BLaER1 treated with 17β-estradiol and CSF1 and Interleukin-3, amounts not matched to agents 10 nM and 100 nM (cell line): ENCODE results near the gene KRTAP10-6.
"Not testable (repeated sequence)": the region's sequence is repeated elsewhere in the genome, so short reads cannot be mapped to it uniquely, and the experiment has no call there.

Experiments
- H3K27ac ChIP-seq, 11 experiments: shearing (Covaris generic); formaldehyde crosslinking; 2 replicates each; pipeline ENCODE4 v1.8.1; 2022
- H3K27me3 ChIP-seq, 11 experiments: shearing (Covaris generic); formaldehyde crosslinking; 2 replicates each; pipeline ENCODE4 v1.8.1; 2022
- H3K36me3 ChIP-seq, 11 experiments: shearing (Covaris generic); formaldehyde crosslinking; 2 replicates each; pipeline ENCODE4 v1.8.1; 2022
- H3K4me1 ChIP-seq, 10 experiments: shearing (Covaris generic); formaldehyde crosslinking; 2 replicates each; pipeline ENCODE4 v1.8.1; 2022
- H3K4me2 ChIP-seq, 11 experiments: shearing (Covaris generic); formaldehyde crosslinking; 2 replicates each; pipeline ENCODE4 v1.8.1; 2022
- H3K4me3 ChIP-seq, 10 experiments: shearing (Covaris generic); formaldehyde crosslinking; 2 replicates each; pipeline ENCODE4 v1.8.1; 2022
- H3K9ac ChIP-seq, 11 experiments: shearing (Covaris generic); formaldehyde crosslinking; 2 replicates each; pipeline ENCODE4 v1.8.1; 2022
- H3K9me3 ChIP-seq, 11 experiments: shearing (Covaris generic); formaldehyde crosslinking; replicated peaks in 1 of 11; 2 replicates each; pipeline ENCODE4 v1.8.1; 2022
- H4K20me1 ChIP-seq, 11 experiments: shearing (Covaris generic); formaldehyde crosslinking; 2 replicates each; pipeline ENCODE4 v1.8.1; 2022
- Cebpa-rat ChIP-seq, 11 experiments: shearing (Covaris generic); IDR thresholded peaks; 2 replicates each; pipeline ENCODE4 v1.8.1; 2022

Gene KRTAP10-6

GRCh38 chr21:44596068-44596725, 3.9 kb upstream of the KRTAP10-6 start:
- TF ChIP-seq Cebpa-rat (IDR thresholded peaks at IDR 0.05): no peak

GRCh38 chr21:44595524-44595923, 3.2 kb upstream of the KRTAP10-6 start:
- H3K9me3 ChIP-seq: peaks cover 0 to 13% (median 0%) of the 10 kb centered on the region in 11 experiments; a peak in 3 of 22 replicates

More at GRCh38 chr21:44596068-44596725, 3.9 kb upstream of the KRTAP10-6 start:
- H3K9ac ChIP-seq: no peak overlapping the region
- H3K27ac ChIP-seq: no peak overlapping the region
- H3K4me3 ChIP-seq: no peak overlapping the region
- peaks cover 21 to 38% (median 32%) of the 10 kb centered on the region in 10 experiments for H3K4me1 ChIP-seq
- peaks cover 0 to 13% (median 0%) of the 10 kb centered on the region in 11 experiments; a peak in 4 of 22 replicates for H3K27me3 ChIP-seq
- peaks cover 0 to 13% (median 0%) of the 10 kb centered on the region in 11 experiments; a peak in 3 of 22 replicates for H3K9me3 ChIP-seq
- H4K20me1 ChIP-seq: no peaks in the 10 kb centered on the region; a peak in 1 of 22 replicates
- H3K4me2 ChIP-seq: no peak overlapping the region
- no peaks in the 10 kb centered on the region for H3K36me3 ChIP-seq

GRCh38 chr21:44594406-44594916, 2.2 kb upstream of the KRTAP10-6 start:
- no peak for TF ChIP-seq Cebpa-rat (IDR thresholded peaks at IDR 0.05)
- Histone ChIP-seq H3K9me3 (peaks cover 0 to 13% (median 0%) of the 10 kb centered on the region in 11 experiments; a peak in 3 of 22 replicates), H3K27ac (peak overlapping the region in 8 of 11 experiments; percentile 12 to 79 (median 56); a peak in 11 of 22 replicates), H3K4me2 (peak overlapping the region; percentile 61 to 95 (median 87); a peak in 21 of 22 replicates), H3K4me1 (peaks cover 21 to 38% (median 32%) of the 10 kb centered on the region in 10 experiments), H3K9ac (peak overlapping the region in 6 of 11 experiments; percentile 30 to 68 (median 56); a peak in 5 of 22 replicates), H4K20me1 (no peaks in the 10 kb centered on the region; a peak in 1 of 22 replicates), H3K27me3 (peaks cover 0 to 13% (median 0%) of the 10 kb centered on the region in 11 experiments; a peak in 4 of 22 replicates), H3K4me3 (no peak overlapping the region), H3K36me3 (no peaks in the 10 kb centered on the region)

More at GRCh38 chr21:44595524-44595923, 3.2 kb upstream of the KRTAP10-6 start:
- Histone ChIP-seq H4K20me1 (no peaks in the 10 kb centered on the region; a peak in 1 of 22 replicates), H3K27ac (no peak overlapping the region; a peak in 1 of 22 replicates), H3K9ac (no peak overlapping the region), H3K4me1 (peaks cover 21 to 38% (median 32%) of the 10 kb centered on the region in 10 experiments), H3K27me3 (peaks cover 0 to 13% (median 0%) of the 10 kb centered on the region in 11 experiments; a peak in 4 of 22 replicates), H3K4me3 (no peak overlapping the region), H3K36me3 (no peaks in the 10 kb centered on the region), H3K4me2 (peak overlapping the region in 5 of 11 experiments; percentile 79 to 92 (median 87); a peak in 6 of 22 replicates)
- TF ChIP-seq Cebpa-rat (IDR thresholded peaks at IDR 0.05): no peak

GRCh38 chr21:44593598-44594405, 1.5 kb upstream of the KRTAP10-6 start:
- H3K9ac ChIP-seq: peak overlapping the region in 9 of 11 experiments; percentile 30 to 68 (median 40); a peak in 15 of 22 replicates
- H3K36me3 ChIP-seq: no peaks in the 10 kb centered on the region
- H3K4me1 ChIP-seq: peaks cover 21 to 38% (median 32%) of the 10 kb centered on the region in 10 experiments
- H3K27ac ChIP-seq: peak overlapping the region in 9 of 11 experiments; percentile 11 to 79 (median 55); a peak in 15 of 22 replicates
- H3K9me3 ChIP-seq: peaks cover 0 to 10% (median 0%) of the 10 kb centered on the region in 11 experiments; a peak in 3 of 22 replicates
- peaks cover 0 to 13% (median 0%) of the 10 kb centered on the region in 11 experiments; a peak in 4 of 22 replicates for H3K27me3 ChIP-seq
- TF ChIP-seq Cebpa-rat (IDR thresholded peaks at IDR 0.05): peak in 1 of 11 experiments; percentile 49; a peak in 1 of 22 replicates
- peak overlapping the region; percentile 61 to 95 (median 87) for H3K4me2 ChIP-seq
- H3K4me3 ChIP-seq: peak overlapping the region in 3 of 10 experiments; percentile 12 to 28 (median 22); a peak in 2 of 20 replicates
- no peaks in the 10 kb centered on the region; a peak in 1 of 22 replicates for H4K20me1 ChIP-seq

- Histone ChIP-seq H3K27me3 (peaks cover 0 to 13% (median 0%) of the 10 kb centered on the region in 11 experiments; a peak in 4 of 22 replicates), H3K4me1 (peaks cover 21 to 38% (median 32%) of the 10 kb centered on the region in 10 experiments)
- H3K27ac ChIP-seq, H3K9me3 ChIP-seq, H3K4me3 ChIP-seq, H3K9ac ChIP-seq, H3K36me3 ChIP-seq, H4K20me1 ChIP-seq, H3K4me2 ChIP-seq: not testable (repeated sequence)
Observed at GRCh38 chr21:44591801-44592130, 539 bp downstream of the KRTAP10-6 start.

GRCh38 chr21:44590897-44591800, 1.2 kb downstream of the KRTAP10-6 start:
- H3K27me3 ChIP-seq: peaks cover 0 to 13% (median 0%) of the 10 kb centered on the region in 11 experiments; a peak in 4 of 22 replicates
- not testable (repeated sequence) for H3K4me2 ChIP-seq, H3K9ac ChIP-seq

GRCh38 chr21:44590311-44590721, 2.0 kb downstream of the KRTAP10-6 start:
- Histone ChIP-seq H3K4me2 (no peak overlapping the region), H3K4me3 (no peak overlapping the region), H3K36me3 (no peaks in the 10 kb centered on the region), H3K4me1 (peaks cover 21 to 36% (median 31%) of the 10 kb centered on the region in 10 experiments), H3K27me3 (peaks cover 0 to 13% (median 0%) of the 10 kb centered on the region in 11 experiments; a peak in 4 of 22 replicates), H3K9ac (no peak overlapping the region), H3K9me3 (peaks cover 0 to 10% (median 0%) of the 10 kb centered on the region in 11 experiments; a peak in 6 of 22 replicates), H3K27ac (no peak overlapping the region), H4K20me1 (no peaks in the 10 kb centered on the region)
- no peak for TF ChIP-seq Cebpa-rat (IDR thresholded peaks at IDR 0.05)

More at GRCh38 chr21:44590897-44591800, 1.2 kb downstream of the KRTAP10-6 start:
- H4K20me1 ChIP-seq, H3K4me3 ChIP-seq, H3K9me3 ChIP-seq, H3K27ac ChIP-seq, H3K36me3 ChIP-seq: not testable (repeated sequence)
- peaks cover 21 to 38% (median 32%) of the 10 kb centered on the region in 10 experiments for H3K4me1 ChIP-seq
